Stimulated activated CD8-positive, alpha-beta memory T cell treated with anti-CD3 and anti-CD28 coated beads, Interleukin-7, amount 100 ng/mL, for 4 hours (primary cell): Measurements from ENCODE around the gene IMMP2L.

Source experiments
- DNase-seq, 2 donors: peaks; one replicate each; pipeline ENCODE4 v3.0.0-alpha.2; 2020; ENCODE audit warnings: low read depth in 2 of 2

The IMMP2L gene

GRCh38 chr7:111159426-111159825 is 402.9 kb downstream of the IMMP2L start:
- DNase-seq, result no peak

- no peak for DNase-seq
These were observed 411.6 kb downstream of the IMMP2L start for GRCh38 chr7:111150709-111151108.

- no peak for DNase-seq
These were observed 414.4 kb downstream of the IMMP2L start for GRCh38 chr7:111147708-111148533.

GRCh38 chr7:111146136-111146535 is 416.2 kb downstream of the IMMP2L start:
- DNase-seq, result no peak

- no peak for DNase-seq
These were observed 416.8 kb downstream of the IMMP2L start for GRCh38 chr7:111145472-111145871.

- no peak for DNase-seq
These were observed 422.0 kb downstream of the IMMP2L start for GRCh38 chr7:111140091-111140865.

DNA sequence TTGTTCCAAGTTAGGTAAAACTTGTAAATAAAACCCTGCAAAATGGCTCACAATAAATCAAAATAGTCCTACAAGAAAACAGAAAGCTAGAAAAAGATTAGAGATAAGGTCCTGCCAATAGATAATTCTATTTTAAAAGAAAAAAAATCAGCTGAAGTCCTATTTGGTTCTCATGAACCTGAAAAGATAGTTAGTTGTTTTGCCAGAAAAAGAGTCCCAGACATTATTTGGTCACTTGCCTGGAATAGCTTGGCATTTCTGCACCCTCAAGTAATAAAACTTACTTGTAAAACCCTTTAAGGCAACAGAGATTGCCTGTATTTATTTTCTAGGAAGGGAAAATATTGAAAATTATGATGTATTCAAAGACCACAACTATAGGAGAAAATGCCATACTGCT is 423.7 kb downstream of the IMMP2L start:
- DNase-seq, result no peak

GRCh38 chr7:111138193-111138569 is 424.1 kb downstream of the IMMP2L start:
- DNase-seq, result peak; percentile 43 to 44

GRCh38 chr7:111137296-111138192 is 424.7 kb downstream of the IMMP2L start:
- peak in 1 of 2 donors; percentile 6 for DNase-seq

- DNase-seq, result no peak
These were observed 429.5 kb downstream of the IMMP2L start for GRCh38 chr7:111132833-111133232.

DNA sequence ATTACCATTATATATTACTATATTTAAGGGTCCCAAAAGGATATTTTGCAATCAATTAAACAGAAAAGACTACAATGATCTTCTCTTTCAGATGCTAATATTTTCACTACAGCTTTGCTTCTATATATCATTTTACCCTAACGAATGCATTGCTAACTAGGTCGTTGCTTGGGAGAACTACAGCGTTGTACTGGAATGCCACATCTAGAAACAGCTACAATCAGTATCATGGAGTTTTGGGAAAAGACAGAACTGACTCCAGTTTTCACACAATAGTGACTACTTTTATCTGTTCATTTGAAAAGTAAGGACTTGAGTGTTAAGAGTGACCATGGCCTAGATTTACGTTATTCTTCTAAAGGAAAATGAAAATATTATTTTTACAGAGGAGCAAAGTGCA is 432.9 kb downstream of the IMMP2L start:
- no peak for DNase-seq

- no peak for DNase-seq
These were observed 435.3 kb downstream of the IMMP2L start for GRCh38 chr7:111126987-111127386.

DNA sequence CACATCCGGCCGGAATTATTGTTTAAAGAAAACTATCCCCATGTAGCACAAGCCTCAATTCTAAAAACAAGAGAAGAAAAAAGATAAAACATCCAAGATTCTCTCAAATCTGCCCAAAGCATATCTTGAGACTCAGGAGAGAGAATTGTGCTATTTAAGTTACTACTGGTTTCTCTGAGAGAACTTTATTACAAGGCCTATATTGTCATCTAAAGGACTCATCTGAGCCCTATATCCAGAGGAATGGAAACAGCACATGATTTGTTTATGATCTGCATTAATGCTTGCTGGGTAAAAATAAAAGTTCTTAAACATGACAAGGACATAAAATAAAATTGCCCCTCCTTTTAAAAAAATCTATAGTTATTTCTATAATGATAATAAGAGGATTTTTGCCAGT is 446.3 kb downstream of the IMMP2L start:
- DNase-seq, result no peak

DNA sequence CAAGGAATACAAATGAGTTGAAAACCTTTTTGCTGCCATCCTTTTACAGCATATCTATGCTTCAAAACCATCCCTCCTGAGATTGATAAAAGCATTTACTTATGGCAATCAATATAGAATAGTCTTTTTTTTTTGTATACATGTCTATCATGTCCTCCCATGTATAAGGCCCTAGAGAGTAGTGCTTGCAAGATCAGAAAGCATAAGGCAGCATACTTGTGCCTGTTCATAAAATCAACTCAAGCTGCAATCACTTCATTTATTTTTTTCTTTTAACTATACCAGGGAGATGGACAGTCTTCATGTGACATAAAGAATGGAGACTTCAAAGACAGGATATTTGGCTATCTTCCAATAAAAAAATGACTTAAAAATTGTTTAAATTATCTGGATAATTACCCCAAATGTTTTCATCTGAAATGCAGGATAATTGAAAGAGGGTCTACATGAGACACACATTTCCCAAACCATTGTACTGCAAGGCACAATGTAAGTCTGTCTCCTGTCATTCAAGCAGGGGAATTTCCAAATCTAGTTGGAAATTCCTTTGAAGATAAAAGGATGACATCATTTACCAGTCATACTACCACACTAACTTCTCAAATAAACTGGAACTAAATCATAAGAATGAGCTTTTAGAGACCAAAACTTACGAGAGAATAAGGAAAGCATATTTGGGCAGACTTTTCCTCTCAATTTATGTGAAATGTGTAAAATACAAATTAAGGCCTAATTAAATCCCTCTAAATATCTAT is 448.9 kb downstream of the IMMP2L start:
- no peak for DNase-seq

GRCh38 chr7:111112439-111112838 is 449.9 kb downstream of the IMMP2L start:
- no peak for DNase-seq

- no peak for DNase-seq
These were observed 453.8 kb downstream of the IMMP2L start for GRCh38 chr7:111108496-111108895.

- no peak for DNase-seq
These were observed 454.3 kb downstream of the IMMP2L start for GRCh38 chr7:111108000-111108399.

GRCh38 chr7:111107579-111107978 is 454.7 kb downstream of the IMMP2L start:
- no peak for DNase-seq

DNA sequence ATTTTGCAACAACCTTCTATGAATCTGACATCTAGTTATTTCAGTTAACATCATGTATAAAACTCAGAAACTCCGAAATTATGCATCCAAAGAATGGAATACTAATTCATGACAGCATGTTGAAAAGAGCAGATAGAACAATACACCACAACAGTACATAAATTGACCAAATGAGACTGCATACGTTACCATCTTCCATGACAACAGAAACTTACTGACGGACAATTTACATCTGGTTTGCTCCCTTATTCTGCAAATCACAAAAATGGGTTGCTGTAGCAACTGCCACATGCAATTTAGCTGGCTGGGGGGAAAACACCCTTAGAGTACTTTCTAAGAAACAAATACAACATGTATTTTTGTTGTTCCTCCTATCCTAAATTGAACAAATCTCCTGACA is 457.0 kb downstream of the IMMP2L start:
- no peak for DNase-seq

- no peak for DNase-seq
These were observed 457.6 kb downstream of the IMMP2L start for GRCh38 chr7:111104710-111105109.

GRCh38 chr7:111103678-111104274 is 458.5 kb downstream of the IMMP2L start:
- DNase-seq, result no peak
